K562 (cell line): Measurements from ENCODE around the gene MYO3B. TPM values are rescaled to one million over a fixed set of nuclear protein-coding genes. Genes with fewer than 3 reads are reported as not detected.

Experiments
- ATAC-seq: fragments of 200-7000 bp; cut with Tn5 transposase; 3 replicates; pipeline ENCODE4 v1.9.1; 2020; ENCODE audit warnings: moderate library complexity
- BruUV-seq: library from RNA; stranded (reverse); fragments of 400-500 nt; replicated peaks from 2 replicates; lab custom pipeline; 2021; lab: Mats Ljungman, UMichigan
- CTCF ChIA-PET: fragments of 300-600 bp; formaldehyde crosslinking; extraction: SDS; loops from one replicate; lab custom pipeline; 2021; ENCODE audit warnings: low intra/inter-chr PET ratio; lab: Yijun Ruan, JAX
- POLR2A ChIA-PET: fragments of 300-600, 350-650 bp; sonication (Branson Sonifier 250); formaldehyde crosslinking; extraction: SDS; loops from one replicate; lab custom pipeline; 2021; ENCODE audit warnings: antibody characterized with exemption, inconsistent platforms; lab: Yijun Ruan, JAX
- DNase-seq, 4 experiments: peaks; one replicate each; pipeline versions ENCODE4 v3.0.0 to v3.0.0-alpha.2; 2011 to 2018; ENCODE audit warnings: low spot score in 3 of 4, mixed read lengths in 3 of 4; ENCODE audit errors: extremely low read depth in 1 of 4
- FAIRE-seq: peaks from 2 replicates; lab custom pipeline; 2011; peaks lifted over from hg19 to GRCh38; lab: Jason Lieb, UNC
- H2AFZ ChIP-seq: 2 replicates; pipeline ENCODE4 v1.6.0; 2011; ENCODE audit warnings: low read depth, low read length, control low read depth, inconsistent platforms
- H3K27ac ChIP-seq: fragments of 200-600 bp; 3 replicates; pipeline ENCODE4 v1.8.0; 2011; ENCODE audit warnings: low read depth, mild to moderate bottlenecking, control low read depth, inconsistent platforms, low read length, moderate library complexity, mixed read lengths; ENCODE audit errors: extremely low read depth
- H3K27me3 ChIP-seq, 2 experiments: fragments of 300-600 bp in 1 of 2; 2 replicates in 1 of 2; 3 replicates in 1 of 2; pipeline versions ENCODE4 v1.6.0 to v1.8.0; 2011; ENCODE audit warnings: inconsistent platforms in 2 of 2, low read length in 2 of 2, mild to moderate bottlenecking in 1 of 2, mixed read lengths in 1 of 2, moderate library complexity in 1 of 2; ENCODE audit not compliant: control insufficient read depth in 2 of 2, insufficient read depth in 2 of 2
- H3K36me3 ChIP-seq: fragments of 300-600 bp; 3 replicates; pipeline ENCODE4 v1.8.0; 2011; ENCODE audit warnings: mild to moderate bottlenecking, low read length, inconsistent platforms; ENCODE audit not compliant: control insufficient read depth, insufficient read depth
- H3K4me1 ChIP-seq, 2 experiments: fragments of 200-600 bp in 1 of 2; replicated peaks in 1 of 2; 2 replicates in 1 of 2; 3 replicates in 1 of 2; pipeline versions ENCODE4 v1.5.1 to v1.8.0; 2011; ENCODE audit warnings: inconsistent platforms in 2 of 2, low read length in 2 of 2, mild to moderate bottlenecking in 1 of 2, mixed read lengths in 1 of 2, moderate library complexity in 1 of 2; ENCODE audit not compliant: control insufficient read depth in 2 of 2, insufficient read depth in 2 of 2
- H3K4me2 ChIP-seq: 2 replicates; pipeline ENCODE4 v1.6.1; 2011; ENCODE audit warnings: low read length, control low read depth, inconsistent platforms, mixed read lengths; ENCODE audit not compliant: insufficient read depth
- H3K4me3 ChIP-seq: fragments of 200-600 bp; sonication (generic), shearing (Covaris generic); 2 replicates; pipeline ENCODE4 v1.5.1; 2016; ENCODE audit warnings: control low read depth, inconsistent platforms
- H3K79me2 ChIP-seq: fragments of 200-600 bp; 3 replicates; pipeline ENCODE4 v1.8.0; 2011; ENCODE audit warnings: low read length, inconsistent platforms; ENCODE audit not compliant: control insufficient read depth, insufficient read depth
- H3K9ac ChIP-seq, 2 experiments: 2 replicates each; pipeline versions ENCODE4 v1.6.0 to v1.6.1; 2011; ENCODE audit warnings: low read depth in 2 of 2, low read length in 2 of 2, control low read depth in 1 of 2, inconsistent platforms in 1 of 2, mild to moderate bottlenecking in 1 of 2, mixed read lengths in 1 of 2; ENCODE audit not compliant: insufficient read depth in 1 of 2
- H3K9me1 ChIP-seq: one replicate; pipeline ENCODE4 v1.6.0; 2011; ENCODE audit warnings: inconsistent platforms, mild to moderate bottlenecking, low read length, moderate library complexity; ENCODE audit not compliant: control insufficient read depth, insufficient read depth
- H3K9me3 ChIP-seq: replicated peaks from 2 replicates; pipeline ENCODE4 v1.5.1; 2011; ENCODE audit warnings: low read depth, low read length, inconsistent platforms; ENCODE audit not compliant: control insufficient read depth, insufficient read depth
- H4K20me1 ChIP-seq: replicated peaks from 2 replicates; pipeline ENCODE4 v1.6.1; 2011; ENCODE audit warnings: low read length, inconsistent platforms, mixed read lengths; ENCODE audit not compliant: control insufficient read depth, insufficient read depth
- BRF1 ChIP-seq: IDR thresholded peaks from 3 replicates; pipeline ENCODE4 v1.6.1; 2011; ENCODE audit warnings: borderline replicate concordance, mild to moderate bottlenecking; ENCODE audit not compliant: insufficient read length; ENCODE audit errors: extremely low read depth
- CBFA2T3 ChIP-seq: fragments of 450-650 bp; IDR thresholded peaks from 2 replicates; pipeline ENCODE4 v1.6.1; 2017
- CREBBP ChIP-seq: IDR thresholded peaks from one replicate; pipeline ENCODE4 v1.6.1; 2012; ENCODE audit warnings: low read depth, mild to moderate bottlenecking, control low read depth, inconsistent platforms, low read length
- FOSL1 ChIP-seq: fragments of 200-800 bp; sonication (Bioruptor generic); conservative IDR thresholded peaks from 2 replicates; pipeline ENCODE4 v1.6.1; 2016; ENCODE audit warnings: missing genetic modification characterization, missing compliant biosample characterization
- HDAC1 ChIP-seq, 2 experiments: fragments of 450-650 bp; IDR thresholded peaks; 2 replicates each; pipeline ENCODE4 v1.6.1; 2016 to 2017; ENCODE audit warnings: inconsistent platforms in 1 of 2, mild to moderate bottlenecking in 1 of 2, moderate library complexity in 1 of 2
- JUN ChIP-seq, 2 experiments: sonication (generic) in 1 of 2; formaldehyde crosslinking in 1 of 2; IDR thresholded peaks; 2 replicates each; pipeline versions ENCODE4 v1.6.1 to v1.8.0; 2012 to 2022; ENCODE audit warnings: borderline replicate concordance in 2 of 2, mild to moderate bottlenecking in 2 of 2, improper control_type of control experiment in 1 of 2, low read depth in 1 of 2, low read length in 1 of 2, missing genetic modification reagents in 1 of 2
- JUND ChIP-seq, 2 experiments: IDR thresholded peaks; 2 replicates in 1 of 2; 3 replicates in 1 of 2; pipeline ENCODE4 v1.6.1; 2011; ENCODE audit warnings: borderline replicate concordance in 2 of 2, low read depth in 2 of 2, low read length in 2 of 2, improper control_type of control experiment in 1 of 2, missing biosample characterization in 1 of 2, missing genetic modification characterization in 1 of 2, missing genetic modification reagents in 1 of 2
- KDM1A ChIP-seq, 2 experiments: fragments of 450-650 bp; IDR thresholded peaks; 2 replicates each; pipeline ENCODE4 v1.6.1; 2016; ENCODE audit warnings: mild to moderate bottlenecking in 2 of 2
- MAFK ChIP-seq: IDR thresholded peaks from 2 replicates; pipeline ENCODE4 v1.6.1; 2011; ENCODE audit warnings: low read length, improper control_type of control experiment
- NFIC ChIP-seq: fragments of 450-650 bp; IDR thresholded peaks from 2 replicates; pipeline ENCODE4 v1.6.1; 2017; ENCODE audit warnings: mild to moderate bottlenecking, inconsistent platforms
- RCOR1 ChIP-seq, 2 experiments: IDR thresholded peaks; 2 replicates each; pipeline ENCODE4 v1.6.1; 2012; ENCODE audit warnings: low read depth in 2 of 2, low read length in 2 of 2, borderline replicate concordance in 1 of 2, improper control_type of control experiment in 1 of 2
- SIRT6 ChIP-seq: IDR thresholded peaks from one replicate; pipeline ENCODE4 v1.6.1; 2012; ENCODE audit warnings: low read depth, mild to moderate bottlenecking, control low read depth, inconsistent platforms, low read length, moderate library complexity
- TAL1 ChIP-seq: fragments of 450-650 bp; IDR thresholded peaks from 2 replicates; pipeline ENCODE4 v1.6.1; 2016; ENCODE audit warnings: mild to moderate bottlenecking
- WGBS: fragments of 100-300 bp; shearing (Covaris generic); methylation state at CpG from one replicate; pipeline ENCODE4 v1.1.6; 2016; ENCODE audit warnings: low coverage, mixed read lengths; ENCODE audit not compliant: insufficient coverage; ENCODE audit errors: missing lambda C conversion rate; 5-methylcytosine and 5-hydroxymethylcytosine counted together
- in situ Hi-C: fragments of 300-500 bp; cut with MboI; formaldehyde crosslinking; loops from 4 replicates; pipeline ENCODE4 v1.15.0; 2018; ENCODE audit warnings: inconsistent platforms, mixed read lengths
- intact Hi-C: fragments of 100-400 bp; cut with micrococcal nuclease; formaldehyde crosslinking; loops from 2 replicates; pipeline ENCODE4 v1.14.2; 2022
- polyA plus RNA-seq, 8 experiments: library from polyadenylated mRNA; depleted of rRNA in 4 of 8; stranded (reverse) in 5 of 8; unstranded in 3 of 8; fragments of >200 nt; fragmentation: Nextera tagmentation in 2 of 8; fragmentation: Illumina TruSeq in 1 of 8; extraction: Ambion mirVana in 2 of 8; extraction: Trizol in 1 of 8; gene quantifications; 2 replicates each; pipeline versions ENCODE4 v1.2.1 to v1.2.3, GENCODE V29; 2011 to 2014; ENCODE audit warnings: inconsistent platforms in 1 of 8, missing spikeins in 1 of 8
- total RNA-seq, 7 experiments: library from RNA; depleted of rRNA in 6 of 7; stranded (reverse); fragments of >200 nt in 6 of 7; fragmentation: Illumina TruSeq in 2 of 7; extraction: Trizol in 2 of 7; gene quantifications; 2 replicates each; pipeline versions ENCODE4 v1.2.1 to v1.2.3, GENCODE V29; 2011 to 2021; ENCODE audit warnings: low replicate concordance in 1 of 7
- TF ChIP-seq, protein P1 (sequence below), 2 experiments: fragments of 450-650 bp in 1 of 2; sonication (generic) in 1 of 2; formaldehyde crosslinking in 1 of 2; IDR thresholded peaks in 1 of 2; conservative IDR thresholded peaks in 1 of 2; 2 replicates each; pipeline versions ENCODE4 v1.6.1 to v1.8.1; 2016 to 2023; ENCODE audit warnings: mild to moderate bottlenecking in 2 of 2, moderate library complexity in 2 of 2, inconsistent platforms in 1 of 2, missing genetic modification reagents in 1 of 2

The MYO3B gene
- total and polyA plus RNA-seq, 9 of the 15 experiments (the other 6 are each of a cell fraction or from before 2014, with no cell fraction given) = 2.7 to 6.5 (median 3.6) TPM

GRCh38 chr2:170525566-170525900 is 347.6 kb downstream of the MYO3B start:
- DNase-seq (peak in 1 of 4 experiments; percentile 34), ATAC-seq (no peak), FAIRE-seq (no peak)
- Histone ChIP-seq H3K9me1 (no peaks in the 10 kb centered on the region), H3K36me3 (no peaks in the 10 kb centered on the region), H3K27ac (no peak overlapping the region), H3K4me2 (no peak overlapping the region), H3K4me3 (no peak overlapping the region), H2AFZ (no peak overlapping the region), H3K9ac (no peak overlapping the region), H3K4me1 (no peaks in the 10 kb centered on the region; a peak in 3 of 5 replicates), H4K20me1 (no peaks in the 10 kb centered on the region; the same call in 1 of the 2 replicates), H3K27me3 (peaks cover 0 to 6% of the 10 kb centered on the region in 2 experiments; a peak in 2 of 5 replicates), H3K79me2 (no peaks in the 10 kb centered on the region), H3K9me3 (no peaks in the 10 kb centered on the region)
- BruUV-seq = no TSS peak
- intact Hi-C loops = loop anchor here (10.0 kb wide), 1 partner anchor 289 kb away; the partner anchor contains the start of gene GAD1
- CTCF ChIA-PET = no interaction called here
- TF ChIP-seq CBFA2T3 = peak; percentile 55
- TF ChIP-seq SIRT6 = no peak
- TF ChIP-seq HDAC1 (IDR thresholded peaks at IDR 0.05) = no peak
- peak; percentile 38; the same call in 1 of the 2 replicates for TF ChIP-seq JUND (IDR thresholded peaks at IDR 0.05; ENCODE audit: borderline replicate concordance, low read depth, low read length)
- no peak; the same call in 2 of the 3 replicates for TF ChIP-seq JUND (tag; IDR thresholded peaks at IDR 0.05; ENCODE audit: borderline replicate concordance, low read depth, low read length)
- no peak for TF ChIP-seq BRF1
- TF ChIP-seq, protein P1, sequence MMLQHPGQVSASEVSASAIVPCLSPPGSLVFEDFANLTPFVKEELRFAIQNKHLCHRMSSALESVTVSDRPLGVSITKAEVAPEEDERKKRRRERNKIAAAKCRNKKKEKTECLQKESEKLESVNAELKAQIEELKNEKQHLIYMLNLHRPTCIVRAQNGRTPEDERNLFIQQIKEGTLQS (IDR thresholded peaks at IDR 0.05) = peak; percentile 59; the same call in 1 of the 2 replicates
- TF ChIP-seq, protein P1 (CRISPR knock-in tag; conservative IDR thresholded peaks at IDR 0.05) = no peak
- peak; percentile 14; the same call in 1 of the 2 replicates for TF ChIP-seq TAL1
- TF ChIP-seq RCOR1 (IDR thresholded peaks at IDR 0.05; ENCODE audit: borderline replicate concordance in 1 of 2, low read depth in 2 of 2, low read length in 2 of 2) = peak in 1 of 2 experiments; percentile 4; a peak in 1 of 4 replicates
- peak; percentile 89 for TF ChIP-seq FOSL1
- no peak for TF ChIP-seq CREBBP
- 0 out of 2 replicates have a peak, but pooled peaks have one; percentile 8 for TF ChIP-seq MAFK
- 0 out of 2 replicates have a peak, but pooled peaks have one; percentile 21 for TF ChIP-seq JUN (IDR thresholded peaks at IDR 0.05; ENCODE audit: borderline replicate concordance, low read depth, low read length)
- no peak for TF ChIP-seq JUN (CRISPR knock-in tag; IDR thresholded peaks at IDR 0.05; ENCODE audit: borderline replicate concordance)
- no peak for TF ChIP-seq NFIC
- TF ChIP-seq KDM1A (IDR thresholded peaks at IDR 0.05) = peak in 1 of 2 experiments; percentile 32; a peak in 1 of 4 replicates
- in situ Hi-C loops = no loop called here
- 3% methylated on average over 5 of the region's 5 CpGs for WGBS
- POLR2A ChIA-PET = interaction anchor here (0.8 to 1.7 kb wide), 2 partner anchors 8 to 15 kb away, joined by 3 to 5 read pairs; no protein-coding TSS in a partner anchor
